Osteoblast (primary cell): ENCODE results near the gene FAM50A. TPM values are rescaled to one million over a fixed set of nuclear protein-coding genes. Genes with fewer than 3 reads are reported as not detected.

Source experiments
- DNase-seq: peaks from one replicate; pipeline ENCODE4 v3.0.0; 2011; ENCODE audit warnings: low spot score, mixed read lengths; ENCODE audit not compliant: insufficient read length; ENCODE audit errors: missing footprints
- H2AFZ ChIP-seq: 2 replicates; pipeline ENCODE4 v1.6.0; 2011; ENCODE audit warnings: mild to moderate bottlenecking, low read length
- H3K27ac ChIP-seq: 2 replicates; pipeline ENCODE4 v1.5.1; 2011; ENCODE audit warnings: mild to moderate bottlenecking, low read depth, low read length, moderate library complexity
- H3K27me3 ChIP-seq: 2 replicates; pipeline ENCODE4 v1.6.0; 2012; ENCODE audit warnings: mild to moderate bottlenecking, control low read depth, inconsistent platforms, low read length, moderate library complexity; ENCODE audit not compliant: insufficient read depth
- H3K36me3 ChIP-seq: 2 replicates; pipeline ENCODE4 v1.5.1; 2011; ENCODE audit warnings: mild to moderate bottlenecking, low read length, control low read depth, moderate library complexity; ENCODE audit not compliant: insufficient read depth
- H3K4me1 ChIP-seq: 2 replicates; pipeline ENCODE4 v1.5.1; 2011; ENCODE audit warnings: mild to moderate bottlenecking, low read length, control low read depth, moderate library complexity; ENCODE audit not compliant: insufficient read depth
- H3K4me2 ChIP-seq: 2 replicates; pipeline ENCODE4 v1.6.0; 2011; ENCODE audit warnings: mild to moderate bottlenecking, low read length; ENCODE audit not compliant: insufficient read depth
- H3K4me3 ChIP-seq: fragments of 200-600 bp; sonication (generic); 3 replicates; pipeline ENCODE4 v1.5.1; 2012; ENCODE audit warnings: mild to moderate bottlenecking, low read length, inconsistent platforms; ENCODE audit not compliant: insufficient read depth
- H3K79me2 ChIP-seq: 2 replicates; pipeline ENCODE4 v1.6.0; 2012; ENCODE audit warnings: mild to moderate bottlenecking, low read length, control low read depth, inconsistent platforms; ENCODE audit not compliant: insufficient read depth
- H3K9me3 ChIP-seq: 2 replicates; pipeline ENCODE4 v1.5.1; 2011; ENCODE audit warnings: low read depth, low read length, control low read depth
- H4K20me1 ChIP-seq: 2 replicates; pipeline ENCODE4 v1.6.0; 2012; ENCODE audit warnings: mild to moderate bottlenecking, low read length, control low read depth; ENCODE audit not compliant: insufficient read depth
- CTCF ChIP-seq: IDR thresholded peaks from 2 replicates; pipeline ENCODE4 v1.5.1; 2011; ENCODE audit warnings: mild to moderate bottlenecking, low read depth, low read length, moderate library complexity; ENCODE audit errors: extremely low read depth
- total RNA-seq: library from RNA; depleted of rRNA; stranded (reverse); fragments of >200 nt; gene quantifications from 2 replicates; pipeline ENCODE4 v1.2.3, GENCODE V29; 2012

FAM50A gene
- total RNA-seq, 1 donor = 48.1 TPM

GRCh38 chrX:154446430-154446829 is 2.5 kb downstream of the FAM50A start:
- H3K4me3 ChIP-seq = no peak overlapping the region
- no peak overlapping the region for H3K4me2 ChIP-seq

GRCh38 chrX:154448484-154448883 is 4.5 kb downstream of the FAM50A start:
- TF ChIP-seq CTCF = no peak
- DNase-seq = no peak
- no peak overlapping the region for H3K4me3 ChIP-seq

More at GRCh38 chrX:154446430-154446829, 2.5 kb downstream of the FAM50A start:
- Histone ChIP-seq H3K9me3 (no peaks in the 10 kb centered on the region), H3K4me1 (peaks cover 10% of the 10 kb centered on the region), H4K20me1 (peaks cover 15% of the 10 kb centered on the region), H2AFZ (no peak overlapping the region), H3K79me2 (peaks cover 43% of the 10 kb centered on the region), H3K36me3 (peaks cover 47% of the 10 kb centered on the region), H3K27me3 (no peaks in the 10 kb centered on the region), H3K27ac (no peak overlapping the region)
- DNase-seq = no peak
- no peak for TF ChIP-seq CTCF

GRCh38 chrX:154449618-154450017 is 5.7 kb downstream of the FAM50A start:
- no peak for DNase-seq
- no peaks in the 10 kb centered on the region for H3K27me3 ChIP-seq

More at GRCh38 chrX:154448484-154448883, 4.5 kb downstream of the FAM50A start:
- Histone ChIP-seq H3K36me3 (peaks cover 34% of the 10 kb centered on the region), H2AFZ (no peak overlapping the region), H3K4me2 (no peak overlapping the region), H3K79me2 (peaks cover 41% of the 10 kb centered on the region), H3K9me3 (no peaks in the 10 kb centered on the region), H3K4me1 (peaks cover 10% of the 10 kb centered on the region), H3K27me3 (no peaks in the 10 kb centered on the region), H3K27ac (no peak overlapping the region), H4K20me1 (peaks cover 15% of the 10 kb centered on the region)

GRCh38 chrX:154450312-154450711 is 6.4 kb downstream of the FAM50A start:
- Histone ChIP-seq H3K27ac (no peak overlapping the region), H3K4me2 (no peak overlapping the region), H3K36me3 (peaks cover 34% of the 10 kb centered on the region), H3K79me2 (peaks cover 30% of the 10 kb centered on the region), H3K4me1 (peaks cover 2% of the 10 kb centered on the region), H3K9me3 (no peaks in the 10 kb centered on the region), H2AFZ (no peak overlapping the region), H4K20me1 (peaks cover 13% of the 10 kb centered on the region), H3K27me3 (no peaks in the 10 kb centered on the region), H3K4me3 (no peak overlapping the region)
- TF ChIP-seq CTCF = no peak
- no peak for DNase-seq

More at GRCh38 chrX:154449618-154450017, 5.7 kb downstream of the FAM50A start:
- H3K9me3 ChIP-seq = no peaks in the 10 kb centered on the region
- peaks cover 9% of the 10 kb centered on the region for H3K4me1 ChIP-seq
- no peak overlapping the region for H2AFZ ChIP-seq
- H3K4me2 ChIP-seq = no peak overlapping the region
- H3K79me2 ChIP-seq = peaks cover 37% of the 10 kb centered on the region
- no peak overlapping the region for H3K27ac ChIP-seq
- peaks cover 15% of the 10 kb centered on the region for H4K20me1 ChIP-seq
- no peak overlapping the region for H3K4me3 ChIP-seq
- H3K36me3 ChIP-seq = peaks cover 34% of the 10 kb centered on the region
- no peak for TF ChIP-seq CTCF
